SK-N-SH treated with all-trans-retinoic acid at 6 μM for 48 hours (cell line): ENCODE measurements around the gene NELFCD.

Experiments used
- ATAC-seq: fragments of 200-7000 bp; cut with Tn5 transposase; 3 replicates; pipeline ENCODE4 v1.9.1; 2020; ENCODE audit warnings: mild to moderate bottlenecking, moderate library complexity
- CSDC2 ChIP-seq: fragments of 250-450 bp; sonication (Bioruptor Pico); IDR thresholded peaks from 2 replicates; pipeline ENCODE4 v1.5.0; 2020; ENCODE audit warnings: mild to moderate bottlenecking, moderate library complexity
- ESRRG ChIP-seq: fragments of 250-450 bp; sonication (Bioruptor Pico); IDR thresholded peaks from 2 replicates; pipeline ENCODE4 v1.6.1; 2021; ENCODE audit warnings: mild to moderate bottlenecking
- GLIS3 ChIP-seq: fragments of 250-450 bp; sonication (Bioruptor Pico); IDR thresholded peaks from 2 replicates; pipeline ENCODE4 v1.5.0; 2020; ENCODE audit warnings: mild to moderate bottlenecking, moderate library complexity
- PATZ1 ChIP-seq: fragments of 250-450 bp; sonication (Bioruptor Pico); IDR thresholded peaks from 2 replicates; pipeline ENCODE4 v1.8.0; 2020; ENCODE audit warnings: mild to moderate bottlenecking, moderate library complexity, borderline replicate concordance
- POU6F1 ChIP-seq: fragments of 250-450 bp; sonication (Bioruptor Pico); IDR thresholded peaks from 2 replicates; pipeline ENCODE4 v1.8.0; 2021; ENCODE audit warnings: low read depth, mild to moderate bottlenecking, moderate library complexity, borderline replicate concordance
- PPARA ChIP-seq: fragments of 250-450 bp; sonication (Bioruptor Pico); IDR thresholded peaks from 2 replicates; pipeline ENCODE4 v1.5.0; 2020; ENCODE audit warnings: mild to moderate bottlenecking, borderline replicate concordance
- RARB ChIP-seq: fragments of 250-450 bp; sonication (Bioruptor Pico); IDR thresholded peaks from 2 replicates; pipeline ENCODE4 v1.8.0; 2021; ENCODE audit warnings: mild to moderate bottlenecking, moderate library complexity
- SNAI2 ChIP-seq: fragments of 250-450 bp; sonication (Bioruptor Pico); IDR thresholded peaks from 2 replicates; pipeline ENCODE4 v1.5.0; 2020; ENCODE audit warnings: mild to moderate bottlenecking, moderate library complexity
- TCF4 ChIP-seq: fragments of 250-450 bp; sonication (Bioruptor Pico); IDR thresholded peaks from 2 replicates; pipeline ENCODE4 v1.8.0; 2021; ENCODE audit warnings: mild to moderate bottlenecking, moderate library complexity, borderline replicate concordance
- TOX ChIP-seq: fragments of 250-450 bp; sonication (Bioruptor Pico); IDR thresholded peaks from 2 replicates; pipeline ENCODE4 v1.8.0; 2021; ENCODE audit warnings: mild to moderate bottlenecking, moderate library complexity, borderline replicate concordance
- ZC3H10 ChIP-seq: fragments of 250-450 bp; sonication (Bioruptor Pico); IDR thresholded peaks from 2 replicates; pipeline ENCODE4 v1.5.1; 2021; ENCODE audit warnings: mild to moderate bottlenecking, moderate library complexity
- ZFP3 ChIP-seq: fragments of 250-450 bp; sonication (Bioruptor Pico); IDR thresholded peaks from 2 replicates; pipeline ENCODE4 v1.5.0; 2020; ENCODE audit warnings: mild to moderate bottlenecking, moderate library complexity
- ZFP30 ChIP-seq: fragments of 450-650 bp; formaldehyde crosslinking; IDR thresholded peaks from 2 replicates; pipeline ENCODE4 v1.5.0; 2022; ENCODE audit warnings: mild to moderate bottlenecking, moderate library complexity
- ZNF565 ChIP-seq: fragments of 450-650 bp; formaldehyde crosslinking; conservative IDR thresholded peaks from 2 replicates; pipeline ENCODE4 v1.5.0; 2020; ENCODE audit warnings: low read depth, mild to moderate bottlenecking, moderate library complexity
- ZNF70 ChIP-seq: fragments of 450-650 bp; formaldehyde crosslinking; IDR thresholded peaks from 2 replicates; pipeline ENCODE4 v1.5.0; 2020; ENCODE audit warnings: mild to moderate bottlenecking, moderate library complexity
- ZNF8 ChIP-seq: fragments of 450-650 bp; formaldehyde crosslinking; IDR thresholded peaks from 2 replicates; pipeline ENCODE4 v1.5.0; 2020; ENCODE audit warnings: mild to moderate bottlenecking, moderate library complexity
- TF ChIP-seq, protein P1 (sequence below): fragments of 250-450 bp; sonication (Bioruptor Pico); IDR thresholded peaks from 2 replicates; pipeline ENCODE4 v1.5.1; 2020; ENCODE audit warnings: low read depth, mild to moderate bottlenecking, moderate library complexity
- TF ChIP-seq, protein P2 (sequence below): fragments of 250-450 bp; sonication (Bioruptor Pico); IDR thresholded peaks from 2 replicates; pipeline ENCODE4 v1.5.0; 2020; ENCODE audit warnings: mild to moderate bottlenecking, moderate library complexity
- TF ChIP-seq, protein P3 (sequence below): fragments of 250-450 bp; sonication (Bioruptor Pico); IDR thresholded peaks from 2 replicates; pipeline ENCODE4 v1.5.1; 2021; ENCODE audit warnings: mild to moderate bottlenecking, moderate library complexity

Gene NELFCD

DNA sequence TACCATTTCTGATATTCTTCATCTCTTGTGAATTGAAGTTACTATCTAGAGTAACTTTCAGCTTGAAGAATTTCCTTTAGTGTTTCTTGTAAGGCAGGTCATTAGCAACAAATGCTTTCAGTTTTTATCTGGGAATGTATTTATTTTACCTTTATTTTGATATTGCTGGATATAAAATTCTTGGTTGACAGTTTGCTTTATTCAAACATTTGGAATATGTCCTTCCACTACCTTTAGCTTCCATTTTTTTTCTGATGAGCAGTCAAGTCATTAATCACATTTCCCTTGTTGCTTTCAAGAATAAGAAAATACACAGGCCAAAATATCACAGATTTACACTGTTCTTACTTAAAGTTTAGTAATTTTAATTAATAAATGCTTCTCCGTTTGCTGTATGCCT is 5.7 kb upstream of the NELFCD start:
- no peak for ATAC-seq
- TF ChIP-seq PPARA (CRISPR knock-in tag) (no peak), CSDC2 (CRISPR knock-in tag) (no peak), ZNF565 (CRISPR knock-in tag) (no peak), ZFP30 (no peak), ZNF8 (no peak), PATZ1 (no peak), SNAI2 (CRISPR knock-in tag) (no peak), ESRRG (CRISPR knock-in tag) (no peak), ZC3H10 (CRISPR knock-in tag) (no peak), ZFP3 (CRISPR knock-in tag) (no peak), TCF4 (CRISPR knock-in tag) (no peak)
- TF ChIP-seq, protein P1, sequence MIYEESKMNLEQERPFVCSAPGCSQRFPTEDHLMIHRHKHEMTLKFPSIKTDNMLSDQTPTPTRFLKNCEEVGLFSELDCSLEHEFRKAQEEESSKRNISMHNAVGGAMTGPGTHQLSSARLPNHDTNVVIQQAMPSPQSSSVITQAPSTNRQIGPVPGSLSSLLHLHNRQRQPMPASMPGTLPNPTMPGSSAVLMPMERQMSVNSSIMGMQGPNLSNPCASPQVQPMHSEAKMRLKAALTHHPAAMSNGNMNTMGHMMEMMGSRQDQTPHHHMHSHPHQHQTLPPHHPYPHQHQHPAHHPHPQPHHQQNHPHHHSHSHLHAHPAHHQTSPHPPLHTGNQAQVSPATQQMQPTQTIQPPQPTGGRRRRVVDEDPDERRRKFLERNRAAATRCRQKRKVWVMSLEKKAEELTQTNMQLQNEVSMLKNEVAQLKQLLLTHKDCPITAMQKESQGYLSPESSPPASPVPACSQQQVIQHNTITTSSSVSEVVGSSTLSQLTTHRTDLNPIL (CRISPR knock-in tag), result no peak

GRCh38 chr20:58976061-58976730 is 4.9 kb upstream of the NELFCD start:
- TF ChIP-seq, protein P2, sequence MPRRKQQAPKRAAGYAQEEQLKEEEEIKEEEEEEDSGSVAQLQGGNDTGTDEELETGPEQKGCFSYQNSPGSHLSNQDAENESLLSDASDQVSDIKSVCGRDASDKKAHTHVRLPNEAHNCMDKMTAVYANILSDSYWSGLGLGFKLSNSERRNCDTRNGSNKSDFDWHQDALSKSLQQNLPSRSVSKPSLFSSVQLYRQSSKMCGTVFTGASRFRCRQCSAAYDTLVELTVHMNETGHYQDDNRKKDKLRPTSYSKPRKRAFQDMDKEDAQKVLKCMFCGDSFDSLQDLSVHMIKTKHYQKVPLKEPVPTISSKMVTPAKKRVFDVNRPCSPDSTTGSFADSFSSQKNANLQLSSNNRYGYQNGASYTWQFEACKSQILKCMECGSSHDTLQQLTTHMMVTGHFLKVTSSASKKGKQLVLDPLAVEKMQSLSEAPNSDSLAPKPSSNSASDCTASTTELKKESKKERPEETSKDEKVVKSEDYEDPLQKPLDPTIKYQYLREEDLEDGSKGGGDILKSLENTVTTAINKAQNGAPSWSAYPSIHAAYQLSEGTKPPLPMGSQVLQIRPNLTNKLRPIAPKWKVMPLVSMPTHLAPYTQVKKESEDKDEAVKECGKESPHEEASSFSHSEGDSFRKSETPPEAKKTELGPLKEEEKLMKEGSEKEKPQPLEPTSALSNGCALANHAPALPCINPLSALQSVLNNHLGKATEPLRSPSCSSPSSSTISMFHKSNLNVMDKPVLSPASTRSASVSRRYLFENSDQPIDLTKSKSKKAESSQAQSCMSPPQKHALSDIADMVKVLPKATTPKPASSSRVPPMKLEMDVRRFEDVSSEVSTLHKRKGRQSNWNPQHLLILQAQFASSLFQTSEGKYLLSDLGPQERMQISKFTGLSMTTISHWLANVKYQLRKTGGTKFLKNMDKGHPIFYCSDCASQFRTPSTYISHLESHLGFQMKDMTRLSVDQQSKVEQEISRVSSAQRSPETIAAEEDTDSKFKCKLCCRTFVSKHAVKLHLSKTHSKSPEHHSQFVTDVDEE (CRISPR knock-in tag), result no peak
- TF ChIP-seq POU6F1 (CRISPR knock-in tag) (no peak), TOX (CRISPR knock-in tag) (no peak), ZFP30 (no peak), GLIS3 (CRISPR knock-in tag) (no peak), SNAI2 (CRISPR knock-in tag) (no peak), ZC3H10 (CRISPR knock-in tag) (no peak), ZNF565 (CRISPR knock-in tag) (no peak), ZNF8 (no peak), TCF4 (CRISPR knock-in tag) (no peak), ZNF70 (no peak), PATZ1 (no peak), RARB (CRISPR knock-in tag) (no peak), PPARA (CRISPR knock-in tag) (no peak), ZFP3 (CRISPR knock-in tag) (no peak)
- TF ChIP-seq, protein P1 (CRISPR knock-in tag), result no peak
- TF ChIP-seq, protein P3, sequence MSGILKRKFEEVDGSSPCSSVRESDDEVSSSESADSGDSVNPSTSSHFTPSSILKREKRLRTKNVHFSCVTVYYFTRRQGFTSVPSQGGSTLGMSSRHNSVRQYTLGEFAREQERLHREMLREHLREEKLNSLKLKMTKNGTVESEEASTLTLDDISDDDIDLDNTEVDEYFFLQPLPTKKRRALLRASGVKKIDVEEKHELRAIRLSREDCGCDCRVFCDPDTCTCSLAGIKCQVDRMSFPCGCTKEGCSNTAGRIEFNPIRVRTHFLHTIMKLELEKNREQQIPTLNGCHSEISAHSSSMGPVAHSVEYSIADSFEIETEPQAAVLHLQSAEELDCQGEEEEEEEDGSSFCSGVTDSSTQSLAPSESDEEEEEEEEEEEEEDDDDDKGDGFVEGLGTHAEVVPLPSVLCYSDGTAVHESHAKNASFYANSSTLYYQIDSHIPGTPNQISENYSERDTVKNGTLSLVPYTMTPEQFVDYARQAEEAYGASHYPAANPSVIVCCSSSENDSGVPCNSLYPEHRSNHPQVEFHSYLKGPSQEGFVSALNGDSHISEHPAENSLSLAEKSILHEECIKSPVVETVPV (CRISPR knock-in tag), result no peak
- ATAC-seq, result no peak
